HS-27A (cell line): Measurements from ENCODE around the gene NSD2.
"Not testable (repeated sequence)": the region's sequence is repeated elsewhere in the genome, so short reads cannot be mapped to it uniquely, and the experiment has no call there.

ENCODE experiments used
- DNase-seq: peaks from one replicate; pipeline ENCODE4 v3.0.0-alpha.2; 2012; ENCODE audit warnings: low read depth, missing footprints

Gene NSD2

GRCh38 chr4:1899149-1900086 lies 28.2 kb downstream of the NSD2 start:
- DNase-seq: peak; percentile 19

- DNase-seq: no peak
Measured at GRCh38 chr4:1900087-1900433, 28.9 kb downstream of the NSD2 start.

DNA sequence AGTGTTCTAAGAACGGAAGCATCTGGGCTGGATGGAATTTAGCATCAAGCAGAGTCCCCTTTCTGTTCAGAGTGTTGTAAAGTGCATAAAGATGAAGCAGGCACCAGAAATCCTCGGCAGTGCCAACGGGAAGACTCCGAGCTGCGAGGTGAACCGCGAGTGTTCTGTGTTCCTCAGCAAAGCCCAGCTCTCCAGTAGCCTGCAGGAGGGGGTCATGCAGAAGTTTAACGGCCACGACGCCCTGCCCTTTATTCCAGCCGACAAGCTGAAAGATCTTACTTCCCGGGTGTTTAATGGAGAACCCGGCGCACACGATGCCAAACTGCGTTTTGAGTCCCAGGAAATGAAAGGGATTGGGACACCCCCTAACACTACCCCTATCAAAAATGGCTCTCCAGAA lies 29.4 kb downstream of the NSD2 start:
- no peak for DNase-seq

GRCh38 chr4:1901127-1901526 lies 29.9 kb downstream of the NSD2 start:
- DNase-seq: no peak

GRCh38 chr4:1902243-1902642 lies 31.1 kb downstream of the NSD2 start:
- DNase-seq: no peak

DNA sequence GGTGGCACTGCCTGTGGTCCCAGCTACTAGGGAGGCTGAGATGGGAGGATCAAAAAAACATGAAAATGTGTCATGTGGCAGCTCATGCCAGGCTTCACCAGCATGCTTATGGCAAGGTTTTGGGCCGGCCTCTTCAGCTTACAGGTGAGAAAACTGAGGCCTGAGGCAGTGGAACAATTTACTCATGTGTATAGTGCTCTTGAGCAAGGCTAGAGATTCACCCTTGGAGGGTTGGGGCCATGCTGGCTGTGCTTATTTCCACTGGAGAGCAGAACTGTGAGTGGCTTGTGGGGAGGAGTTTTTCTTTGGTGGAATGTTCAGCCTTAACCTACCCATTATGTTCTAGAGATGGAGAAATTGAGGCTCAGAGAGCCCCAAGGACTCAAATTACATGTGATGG lies 31.8 kb downstream of the NSD2 start:
- DNase-seq: no peak

DNA sequence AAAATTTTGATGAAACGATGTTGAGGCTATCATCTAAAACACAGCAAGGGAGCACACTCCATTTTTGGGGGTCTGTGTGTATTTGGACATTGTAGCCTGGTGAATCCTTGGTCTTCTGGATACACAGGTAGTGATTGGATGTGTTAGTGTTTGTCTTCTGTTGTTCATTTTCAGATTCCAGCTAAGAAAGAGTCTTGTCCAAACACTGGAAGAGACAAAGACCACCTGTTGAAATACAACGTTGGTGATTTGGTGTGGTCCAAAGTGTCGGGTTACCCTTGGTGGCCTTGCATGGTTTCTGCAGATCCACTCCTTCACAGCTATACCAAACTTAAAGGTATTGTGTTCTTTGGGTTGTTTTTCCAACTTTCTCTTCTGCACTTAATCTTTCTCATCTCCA lies 32.8 kb downstream of the NSD2 start:
- DNase-seq: no peak

GRCh38 chr4:1907848-1908525 lies 36.8 kb downstream of the NSD2 start:
- no peak for DNase-seq

GRCh38 chr4:1909696-1910095 lies 38.5 kb downstream of the NSD2 start:
- DNase-seq: not testable (repeated sequence)

GRCh38 chr4:1910643-1911042 lies 39.5 kb downstream of the NSD2 start:
- DNase-seq: no peak

GRCh38 chr4:1911316-1911715 lies 40.1 kb downstream of the NSD2 start:
- not testable (repeated sequence) for DNase-seq

DNA sequence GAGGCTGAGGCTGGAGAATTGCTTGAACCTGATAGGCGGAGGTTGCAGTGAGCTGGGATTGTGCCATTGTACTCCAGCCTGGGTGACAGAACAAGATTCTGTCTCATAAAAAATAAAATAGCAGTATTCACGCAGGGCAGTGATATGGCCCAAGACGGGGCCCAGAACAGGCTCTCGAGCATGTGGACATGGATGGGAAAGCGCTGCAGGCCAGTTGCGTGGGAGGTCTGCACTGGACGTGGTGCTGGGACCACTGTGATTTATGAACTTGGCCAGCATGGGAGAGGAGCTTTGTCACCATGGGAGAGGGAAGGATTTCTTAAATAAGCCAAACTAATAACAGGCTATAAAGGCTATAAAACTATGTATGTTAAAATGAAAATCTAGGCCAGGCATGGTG lies 51.6 kb downstream of the NSD2 start:
- DNase-seq: no peak

DNA sequence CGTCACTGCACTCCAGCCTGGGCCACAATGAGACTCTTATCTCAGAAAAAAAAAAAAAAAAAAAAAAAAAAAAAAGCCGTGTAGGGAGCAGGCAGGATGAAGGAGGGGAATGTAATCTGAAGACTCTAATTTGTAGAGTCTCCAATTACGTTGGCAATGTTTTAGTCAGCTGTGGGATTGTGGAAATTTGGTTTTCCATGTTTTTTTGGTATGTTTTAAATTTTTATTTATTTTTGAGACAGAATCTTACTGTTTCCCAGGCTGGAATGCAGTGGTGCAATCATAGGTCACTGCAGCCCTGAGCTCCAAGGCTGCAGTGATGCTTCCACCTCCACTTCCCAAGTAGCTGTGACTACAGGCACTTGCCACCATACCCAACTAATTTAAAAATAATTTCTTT lies 56.5 kb downstream of the NSD2 start:
- DNase-seq: no peak

GRCh38 chr4:1928356-1929239 lies 57.4 kb downstream of the NSD2 start:
- no peak for DNase-seq

DNA sequence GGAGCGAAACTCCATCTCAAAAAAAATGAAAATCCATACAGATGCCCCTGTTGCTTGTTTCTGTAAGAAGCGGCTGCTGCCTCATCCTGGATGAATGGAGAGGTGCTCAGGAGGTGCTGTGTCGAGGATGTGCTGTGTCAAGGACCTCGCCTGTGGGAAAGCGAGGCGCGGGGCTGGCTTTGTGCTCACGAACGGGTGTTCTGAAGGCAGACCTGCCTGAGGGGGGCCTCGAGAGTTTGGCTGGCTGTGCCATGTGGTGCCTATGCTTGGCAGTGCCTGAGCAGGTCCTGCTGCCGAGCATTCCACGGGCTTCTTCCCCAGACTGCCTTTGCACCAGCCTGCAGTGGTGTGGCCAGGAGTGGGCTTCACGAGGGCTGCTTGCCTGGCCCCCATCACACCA lies 61.5 kb downstream of the NSD2 start:
- no peak for DNase-seq

DNA sequence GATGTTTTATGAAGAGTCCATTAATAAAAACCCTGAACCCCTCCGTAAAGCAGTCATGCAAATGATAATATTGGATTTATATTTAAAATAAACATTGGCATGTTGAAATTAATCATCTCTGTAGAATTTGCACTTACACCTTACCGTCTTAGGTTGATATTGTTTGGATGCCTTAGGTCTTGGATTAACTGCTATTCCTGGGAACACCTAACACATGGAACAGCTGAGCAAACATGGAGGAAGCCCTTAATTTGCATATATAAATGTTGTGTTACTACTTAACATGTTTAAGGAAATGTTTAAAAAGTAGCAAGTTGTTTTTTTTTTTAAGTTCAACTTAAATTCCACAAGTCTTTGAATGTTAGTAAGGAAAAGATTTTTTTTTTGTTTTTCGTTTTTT lies 62.5 kb downstream of the NSD2 start:
- no peak for DNase-seq

DNA sequence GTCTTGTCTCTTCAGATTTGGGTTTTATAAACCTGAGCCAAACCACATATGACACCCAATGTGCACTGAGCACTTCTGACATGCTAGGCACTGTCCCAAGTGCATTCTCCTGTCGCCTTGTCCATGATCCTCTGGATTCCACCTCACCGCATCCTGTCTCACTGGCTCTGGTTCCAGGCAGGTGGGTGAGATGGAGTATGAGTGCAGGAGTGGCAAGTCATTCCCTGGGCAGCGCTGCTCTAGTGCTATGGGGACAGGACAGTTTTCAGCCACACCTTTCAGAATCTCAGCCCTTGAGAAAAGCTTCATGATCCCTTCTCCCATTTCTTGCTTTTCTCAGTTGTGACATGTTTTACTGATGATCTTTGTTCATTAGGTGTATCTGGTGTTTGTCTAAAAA lies 66.4 kb downstream of the NSD2 start:
- DNase-seq: no peak

GRCh38 chr4:1938027-1938426 lies 66.8 kb downstream of the NSD2 start:
- no peak for DNase-seq

GRCh38 chr4:1939664-1940509 lies 68.7 kb downstream of the NSD2 start:
- DNase-seq: peak; percentile 58

DNA sequence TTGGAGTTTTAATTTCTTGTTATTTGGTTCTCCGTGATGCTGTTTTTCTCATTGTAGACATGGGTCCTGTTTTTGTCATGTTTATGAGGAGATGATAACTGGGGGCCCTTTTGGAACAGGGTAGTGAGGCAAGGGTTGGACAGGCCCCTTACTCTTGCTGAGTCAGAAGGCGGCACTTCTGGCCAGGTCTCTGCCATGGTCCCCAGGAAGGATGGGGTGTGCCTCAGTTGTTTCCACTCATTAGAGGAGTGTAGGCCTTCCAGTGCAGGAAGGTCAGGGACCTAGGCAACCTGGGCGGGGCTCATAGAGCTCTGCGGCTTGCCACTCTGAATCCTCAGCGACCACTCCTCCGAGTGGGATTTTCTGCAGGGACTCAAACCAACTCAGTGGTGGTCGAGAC lies 69.4 kb downstream of the NSD2 start:
- DNase-seq: no peak

- no peak for DNase-seq
Measured at GRCh38 chr4:1943928-1944327, 72.7 kb downstream of the NSD2 start.
